Fibroblast of villous mesenchyme (primary cell): ENCODE results near the gene TSPAN5. TPM values are rescaled to one million over a fixed set of nuclear protein-coding genes. Genes with fewer than 3 reads are reported as not detected.

Experiments used
- DNase-seq: peaks from one replicate; pipeline ENCODE4 v3.0.0-alpha.2; 2010; ENCODE audit warnings: low read depth
- H3K4me3 ChIP-seq: 2 replicates; pipeline ENCODE4 v1.5.1; 2011; ENCODE audit warnings: low read depth, mild to moderate bottlenecking, low read length
- total RNA-seq: library from RNA; depleted of rRNA; stranded (reverse); fragments of >200 nt; gene quantifications from 2 replicates; pipeline ENCODE4 v1.2.3, GENCODE V29; 2012
- TF ChIP-seq, protein P1 (sequence below): IDR thresholded peaks from 2 replicates; pipeline ENCODE4 v1.5.1; 2012; ENCODE audit warnings: low read depth, mild to moderate bottlenecking, low read length; ENCODE audit not compliant: insufficient read depth

Gene TSPAN5
- total RNA-seq, 1 donor, result 50.5 TPM

GRCh38 chr4:98544818-98545414 is 113.5 kb downstream of the TSPAN5 start:
- H3K4me3 ChIP-seq, result no peak overlapping the region
- TF ChIP-seq, protein P1, sequence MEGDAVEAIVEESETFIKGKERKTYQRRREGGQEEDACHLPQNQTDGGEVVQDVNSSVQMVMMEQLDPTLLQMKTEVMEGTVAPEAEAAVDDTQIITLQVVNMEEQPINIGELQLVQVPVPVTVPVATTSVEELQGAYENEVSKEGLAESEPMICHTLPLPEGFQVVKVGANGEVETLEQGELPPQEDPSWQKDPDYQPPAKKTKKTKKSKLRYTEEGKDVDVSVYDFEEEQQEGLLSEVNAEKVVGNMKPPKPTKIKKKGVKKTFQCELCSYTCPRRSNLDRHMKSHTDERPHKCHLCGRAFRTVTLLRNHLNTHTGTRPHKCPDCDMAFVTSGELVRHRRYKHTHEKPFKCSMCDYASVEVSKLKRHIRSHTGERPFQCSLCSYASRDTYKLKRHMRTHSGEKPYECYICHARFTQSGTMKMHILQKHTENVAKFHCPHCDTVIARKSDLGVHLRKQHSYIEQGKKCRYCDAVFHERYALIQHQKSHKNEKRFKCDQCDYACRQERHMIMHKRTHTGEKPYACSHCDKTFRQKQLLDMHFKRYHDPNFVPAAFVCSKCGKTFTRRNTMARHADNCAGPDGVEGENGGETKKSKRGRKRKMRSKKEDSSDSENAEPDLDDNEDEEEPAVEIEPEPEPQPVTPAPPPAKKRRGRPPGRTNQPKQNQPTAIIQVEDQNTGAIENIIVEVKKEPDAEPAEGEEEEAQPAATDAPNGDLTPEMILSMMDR, result no peak

DNA sequence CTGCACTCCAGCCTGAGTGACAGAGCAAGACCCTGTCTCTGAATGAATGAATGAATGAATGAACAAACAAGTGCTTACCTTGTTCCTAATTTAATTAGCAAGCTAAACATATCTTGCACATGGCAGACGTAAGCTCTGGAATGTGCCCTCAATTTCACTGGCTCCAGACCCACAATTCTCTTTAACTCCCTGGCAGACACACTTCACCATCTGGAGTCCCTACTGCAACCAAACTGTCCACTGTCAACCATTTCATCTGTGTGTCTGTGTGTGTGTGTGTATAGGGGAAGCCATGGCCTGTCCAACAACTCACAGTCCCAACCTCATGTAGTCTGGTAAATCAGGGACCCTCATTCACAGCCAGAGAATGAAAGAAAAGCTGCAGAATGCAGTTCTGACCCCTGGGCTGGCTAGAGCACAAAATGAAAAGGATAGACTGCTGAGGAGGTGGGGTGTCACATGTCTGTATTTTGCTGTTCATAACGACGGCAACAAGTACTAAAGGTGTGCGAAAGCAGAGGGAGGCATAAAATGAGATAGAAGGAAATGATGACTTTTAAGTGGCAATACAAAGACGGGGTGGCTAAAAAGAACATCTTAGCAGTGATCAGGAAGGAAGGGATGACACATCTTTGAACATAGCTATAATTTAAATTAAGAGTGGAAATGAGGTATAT is 114.1 kb downstream of the TSPAN5 start:
- TF ChIP-seq, protein P1, result no peak
- no peak for DNase-seq
- H3K4me3 ChIP-seq, result no peak overlapping the region

More at GRCh38 chr4:98544818-98545414, 113.5 kb downstream of the TSPAN5 start:
- DNase-seq, result no peak

GRCh38 chr4:98542011-98542410 is 116.4 kb downstream of the TSPAN5 start:
- DNase-seq, result no peak
- no peak overlapping the region for H3K4me3 ChIP-seq
- TF ChIP-seq, protein P1, result no peak

- no peak overlapping the region for H3K4me3 ChIP-seq
- DNase-seq, result no peak
- TF ChIP-seq, protein P1, result no peak
Measured at GRCh38 chr4:98540803-98541202, 117.6 kb downstream of the TSPAN5 start.

GRCh38 chr4:98539741-98540140 is 118.7 kb downstream of the TSPAN5 start:
- no peak overlapping the region for H3K4me3 ChIP-seq
- DNase-seq, result no peak
- TF ChIP-seq, protein P1, result no peak

DNA sequence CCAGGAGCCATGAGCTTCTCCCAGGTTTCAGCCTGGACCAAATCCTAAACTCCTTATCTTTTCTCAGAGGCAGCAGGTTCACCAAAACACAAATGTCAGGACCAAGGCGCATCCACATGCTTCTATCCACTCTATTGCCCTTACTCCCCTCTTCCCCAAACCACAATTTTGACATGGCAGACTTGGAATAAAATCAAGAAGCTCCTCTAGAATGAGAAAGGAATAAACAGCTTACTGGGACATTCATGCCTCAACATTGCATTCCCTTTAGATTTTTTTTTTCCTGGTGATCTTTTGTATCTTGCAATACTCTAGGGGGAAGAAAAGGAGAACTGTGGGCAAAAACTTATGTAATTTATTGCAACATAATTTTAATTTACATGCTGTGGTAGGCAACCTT is 119.1 kb downstream of the TSPAN5 start:
- no peak overlapping the region for H3K4me3 ChIP-seq
- DNase-seq, result no peak
- TF ChIP-seq, protein P1, result no peak
